SK-N-SH treated with all-trans-retinoic acid at 6 μM for 48 hours (cell line): Measurements from ENCODE around the gene IZUMO2.

ENCODE experiments used
- ATAC-seq: fragments of 200-7000 bp; cut with Tn5 transposase; 3 replicates; pipeline ENCODE4 v1.9.1; 2020; ENCODE audit warnings: mild to moderate bottlenecking, moderate library complexity
- ARNTL ChIP-seq: fragments of 450-650 bp; formaldehyde crosslinking; IDR thresholded peaks from 2 replicates; pipeline ENCODE4 v1.5.0; 2020; ENCODE audit warnings: low read depth, mild to moderate bottlenecking, moderate library complexity, borderline replicate concordance
- BACH2 ChIP-seq: fragments of 250-450 bp; sonication (Bioruptor Pico); IDR thresholded peaks from 2 replicates; pipeline ENCODE4 v1.9.0; 2021; ENCODE audit warnings: mild to moderate bottlenecking, borderline replicate concordance
- CSRNP3 ChIP-seq: fragments of 250-450 bp; sonication (Bioruptor Pico); IDR thresholded peaks from 2 replicates; pipeline ENCODE4 v1.5.1; 2021; ENCODE audit warnings: mild to moderate bottlenecking, moderate library complexity
- ESRRG ChIP-seq: fragments of 250-450 bp; sonication (Bioruptor Pico); IDR thresholded peaks from 2 replicates; pipeline ENCODE4 v1.6.1; 2021; ENCODE audit warnings: mild to moderate bottlenecking
- GLIS3 ChIP-seq: fragments of 250-450 bp; sonication (Bioruptor Pico); IDR thresholded peaks from 2 replicates; pipeline ENCODE4 v1.5.0; 2020; ENCODE audit warnings: mild to moderate bottlenecking, moderate library complexity
- ISL1 ChIP-seq: fragments of 250-450 bp; sonication (Bioruptor Pico); IDR thresholded peaks from 2 replicates; pipeline ENCODE4 v2.1.2; 2022; ENCODE audit warnings: mild to moderate bottlenecking, moderate library complexity
- OSR1 ChIP-seq: fragments of 250-450 bp; sonication (Bioruptor Pico); IDR thresholded peaks from 2 replicates; pipeline ENCODE4 v1.8.0; 2022; ENCODE audit warnings: moderate library complexity, mild to moderate bottlenecking, inconsistent platforms
- TCF4 ChIP-seq: fragments of 250-450 bp; sonication (Bioruptor Pico); IDR thresholded peaks from 2 replicates; pipeline ENCODE4 v1.8.0; 2021; ENCODE audit warnings: mild to moderate bottlenecking, moderate library complexity, borderline replicate concordance
- TOX ChIP-seq: fragments of 250-450 bp; sonication (Bioruptor Pico); IDR thresholded peaks from 2 replicates; pipeline ENCODE4 v1.8.0; 2021; ENCODE audit warnings: mild to moderate bottlenecking, moderate library complexity, borderline replicate concordance
- ZC3H10 ChIP-seq: fragments of 250-450 bp; sonication (Bioruptor Pico); IDR thresholded peaks from 2 replicates; pipeline ENCODE4 v1.5.1; 2021; ENCODE audit warnings: mild to moderate bottlenecking, moderate library complexity
- ZFP3 ChIP-seq: fragments of 250-450 bp; sonication (Bioruptor Pico); IDR thresholded peaks from 2 replicates; pipeline ENCODE4 v1.5.0; 2020; ENCODE audit warnings: mild to moderate bottlenecking, moderate library complexity
- ZNF565 ChIP-seq: fragments of 450-650 bp; formaldehyde crosslinking; conservative IDR thresholded peaks from 2 replicates; pipeline ENCODE4 v1.5.0; 2020; ENCODE audit warnings: low read depth, mild to moderate bottlenecking, moderate library complexity
- ZNF70 ChIP-seq: fragments of 450-650 bp; formaldehyde crosslinking; IDR thresholded peaks from 2 replicates; pipeline ENCODE4 v1.5.0; 2020; ENCODE audit warnings: mild to moderate bottlenecking, moderate library complexity
- ZNF8 ChIP-seq: fragments of 450-650 bp; formaldehyde crosslinking; IDR thresholded peaks from 2 replicates; pipeline ENCODE4 v1.5.0; 2020; ENCODE audit warnings: mild to moderate bottlenecking, moderate library complexity
- TF ChIP-seq, protein P1 (sequence below): fragments of 250-450 bp; sonication (Bioruptor Pico); IDR thresholded peaks from 2 replicates; pipeline ENCODE4 v1.8.0; 2021; ENCODE audit warnings: low read depth, mild to moderate bottlenecking, moderate library complexity, borderline replicate concordance
- TF ChIP-seq, protein P2 (sequence below): fragments of 250-450 bp; sonication (Bioruptor Pico); IDR thresholded peaks from 2 replicates; pipeline ENCODE4 v1.8.0; 2020; ENCODE audit warnings: mild to moderate bottlenecking, moderate library complexity, borderline replicate concordance

Gene IZUMO2

DNA sequence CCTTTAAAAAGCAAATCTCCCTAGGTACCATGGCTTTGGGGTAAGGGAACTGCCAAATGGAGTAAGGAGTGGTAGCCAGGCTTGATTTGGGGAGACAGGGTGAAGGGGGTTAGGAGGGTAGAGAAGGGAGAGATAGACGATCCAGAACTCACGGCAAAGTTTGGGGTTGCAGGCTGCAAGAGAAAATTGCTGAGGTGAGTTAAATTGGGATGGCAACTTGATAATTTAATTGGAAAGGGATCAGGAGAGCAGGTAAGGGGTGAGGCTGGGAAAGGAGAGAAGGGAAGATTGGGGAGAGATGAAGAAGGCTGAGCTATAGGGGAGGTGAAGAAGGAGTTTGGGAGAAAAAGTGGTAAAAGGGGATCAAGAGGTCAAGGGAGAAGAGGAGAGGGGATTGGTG lies 4.0 kb downstream of the IZUMO2 start:
- no peak for TF ChIP-seq TOX (CRISPR knock-in tag)
- no peak for TF ChIP-seq ZC3H10 (CRISPR knock-in tag)
- TF ChIP-seq ZNF565 (CRISPR knock-in tag) = no peak
- no peak for ATAC-seq

- no peak for TF ChIP-seq TCF4
- no peak for ATAC-seq
Observed at GRCh38 chr19:50158577-50158976, 4.5 kb downstream of the IZUMO2 start.

GRCh38 chr19:50155520-50156109 lies 7.5 kb downstream of the IZUMO2 start:
- ATAC-seq = no peak
- no peak for TF ChIP-seq ZFP3 (CRISPR knock-in tag)
- TF ChIP-seq, protein P1, sequence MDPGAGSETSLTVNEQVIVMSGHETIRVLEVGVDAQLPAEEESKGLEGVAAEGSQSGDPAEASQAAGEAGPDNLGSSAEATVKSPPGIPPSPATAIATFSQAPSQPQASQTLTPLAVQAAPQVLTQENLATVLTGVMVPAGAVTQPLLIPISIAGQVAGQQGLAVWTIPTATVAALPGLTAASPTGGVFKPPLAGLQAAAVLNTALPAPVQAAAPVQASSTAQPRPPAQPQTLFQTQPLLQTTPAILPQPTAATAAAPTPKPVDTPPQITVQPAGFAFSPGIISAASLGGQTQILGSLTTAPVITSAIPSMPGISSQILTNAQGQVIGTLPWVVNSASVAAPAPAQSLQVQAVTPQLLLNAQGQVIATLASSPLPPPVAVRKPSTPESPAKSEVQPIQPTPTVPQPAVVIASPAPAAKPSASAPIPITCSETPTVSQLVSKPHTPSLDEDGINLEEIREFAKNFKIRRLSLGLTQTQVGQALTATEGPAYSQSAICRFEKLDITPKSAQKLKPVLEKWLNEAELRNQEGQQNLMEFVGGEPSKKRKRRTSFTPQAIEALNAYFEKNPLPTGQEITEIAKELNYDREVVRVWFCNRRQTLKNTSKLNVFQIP = no peak
- TF ChIP-seq OSR1 (CRISPR knock-in tag) = no peak

- no peak for TF ChIP-seq ARNTL
- no peak for TF ChIP-seq CSRNP3
- no peak for TF ChIP-seq GLIS3
- no peak for TF ChIP-seq ZNF8 (CRISPR knock-in tag)
- no peak for TF ChIP-seq BACH2 (CRISPR knock-in tag)
- no peak for TF ChIP-seq ZC3H10 (CRISPR knock-in tag)
- TF ChIP-seq, protein P2, sequence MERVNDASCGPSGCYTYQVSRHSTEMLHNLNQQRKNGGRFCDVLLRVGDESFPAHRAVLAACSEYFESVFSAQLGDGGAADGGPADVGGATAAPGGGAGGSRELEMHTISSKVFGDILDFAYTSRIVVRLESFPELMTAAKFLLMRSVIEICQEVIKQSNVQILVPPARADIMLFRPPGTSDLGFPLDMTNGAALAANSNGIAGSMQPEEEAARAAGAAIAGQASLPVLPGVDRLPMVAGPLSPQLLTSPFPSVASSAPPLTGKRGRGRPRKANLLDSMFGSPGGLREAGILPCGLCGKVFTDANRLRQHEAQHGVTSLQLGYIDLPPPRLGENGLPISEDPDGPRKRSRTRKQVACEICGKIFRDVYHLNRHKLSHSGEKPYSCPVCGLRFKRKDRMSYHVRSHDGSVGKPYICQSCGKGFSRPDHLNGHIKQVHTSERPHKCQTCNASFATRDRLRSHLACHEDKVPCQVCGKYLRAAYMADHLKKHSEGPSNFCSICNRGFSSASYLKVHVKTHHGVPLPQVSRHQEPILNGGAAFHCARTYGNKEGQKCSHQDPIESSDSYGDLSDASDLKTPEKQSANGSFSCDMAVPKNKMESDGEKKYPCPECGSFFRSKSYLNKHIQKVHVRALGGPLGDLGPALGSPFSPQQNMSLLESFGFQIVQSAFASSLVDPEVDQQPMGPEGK = no peak
- TF ChIP-seq ESRRG = no peak
- TF ChIP-seq, all 23 proteins: peak for 0
Observed at GRCh38 chr19:50154529-50154928, 8.6 kb downstream of the IZUMO2 start.

DNA sequence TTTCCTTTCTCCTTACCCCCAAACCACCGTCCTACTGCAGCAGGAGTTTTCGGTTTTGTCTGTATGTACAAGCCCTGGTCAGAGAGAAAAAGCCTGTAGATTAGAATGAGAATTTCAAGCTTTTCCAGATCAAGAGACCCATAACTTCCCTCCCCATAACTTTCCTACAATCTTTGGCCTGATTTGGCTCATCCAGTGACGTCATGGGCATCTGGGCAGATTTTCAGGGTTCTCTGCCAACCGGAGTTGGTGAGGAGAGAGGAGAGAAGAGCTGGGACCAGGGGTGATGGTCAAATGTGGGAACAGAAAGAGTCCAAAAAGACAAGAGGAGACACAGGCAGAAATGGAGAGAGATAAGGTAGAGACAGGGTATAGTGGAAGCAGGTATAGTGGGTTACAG lies 10.5 kb downstream of the IZUMO2 start:
- no peak for TF ChIP-seq ZNF70
- no peak for TF ChIP-seq BACH2 (CRISPR knock-in tag)
- TF ChIP-seq TCF4 = no peak
- ATAC-seq = no peak

More at GRCh38 chr19:50154529-50154928, 8.6 kb downstream of the IZUMO2 start:
- ATAC-seq = no peak

DNA sequence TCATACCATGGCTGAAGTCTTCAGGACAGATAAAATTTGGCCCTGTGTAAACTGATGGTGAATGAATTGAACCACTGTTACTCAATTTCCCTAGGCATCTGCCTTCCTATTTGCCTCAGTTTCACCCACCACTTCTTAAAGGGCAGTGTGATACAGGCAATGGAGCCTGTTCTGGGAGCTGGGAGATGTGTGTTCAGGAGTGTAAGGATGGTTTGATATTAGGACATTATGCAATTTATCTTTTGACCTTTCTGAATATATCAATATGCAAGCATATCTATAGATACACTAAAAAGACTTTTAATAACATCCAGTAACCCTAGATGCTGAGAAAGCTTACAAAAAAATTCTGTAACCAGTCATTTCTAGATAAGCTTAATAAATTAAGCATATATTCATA lies 14.6 kb downstream of the IZUMO2 start:
- TF ChIP-seq ZFP3 (CRISPR knock-in tag) = no peak
- no peak for TF ChIP-seq CSRNP3
- TF ChIP-seq ZC3H10 (CRISPR knock-in tag) = no peak
- TF ChIP-seq OSR1 (CRISPR knock-in tag) = no peak
- TF ChIP-seq, protein P2 = no peak
- no peak for TF ChIP-seq ZNF565 (CRISPR knock-in tag)
- TF ChIP-seq ISL1 = no peak
- TF ChIP-seq TOX (CRISPR knock-in tag) = no peak
- no peak for TF ChIP-seq ZNF70
- ATAC-seq = no peak
